GM23338 (cell line): Measurements from ENCODE around the gene ILKAP. TPM values are rescaled to one million over a fixed set of nuclear protein-coding genes. Genes with fewer than 3 reads are reported as not detected.

Source experiments
- ATAC-seq: fragments of 200-7000 bp; cut with Tn5 transposase; 3 replicates; pipeline ENCODE4 v1.9.1; 2020
- DNase-seq: peaks from one replicate; pipeline ENCODE4 v3.0.0-alpha.2; 2015; ENCODE audit warnings: low spot score
- H2AFZ ChIP-seq: fragments of 200-600 bp; sonication (generic); 2 replicates; pipeline ENCODE4 v1.8.0; 2016; ENCODE audit warnings: antibody characterized with exemption, mild to moderate bottlenecking, moderate library complexity
- H3F3A ChIP-seq: fragments of 200-600 bp; sonication (generic); replicated peaks from 2 replicates; pipeline ENCODE4 v1.8.0; 2017; ENCODE audit warnings: antibody characterized with exemption, mixed run types, low read depth
- H3K27ac ChIP-seq: fragments of 200-600 bp; sonication (generic); 2 replicates; pipeline ENCODE4 v1.6.1; 2016; ENCODE audit warnings: low read depth
- H3K27me3 ChIP-seq: fragments of 200-600 bp; sonication (generic); 2 replicates; pipeline ENCODE4 v1.8.0; 2016; ENCODE audit warnings: mild to moderate bottlenecking, mixed run types, moderate library complexity; ENCODE audit not compliant: insufficient read depth
- H3K36me3 ChIP-seq: fragments of 200-600 bp; sonication (generic); 2 replicates; pipeline ENCODE4 v1.8.0; 2016; ENCODE audit warnings: mild to moderate bottlenecking; ENCODE audit not compliant: insufficient read depth
- H3K4me1 ChIP-seq: fragments of 200-600 bp; sonication (generic); 2 replicates; pipeline ENCODE4 v1.8.0; 2016; ENCODE audit warnings: mild to moderate bottlenecking, moderate library complexity; ENCODE audit not compliant: insufficient read depth
- H3K4me2 ChIP-seq: fragments of 200-600 bp; sonication (generic); 2 replicates; pipeline ENCODE4 v1.7.1; 2017; ENCODE audit warnings: mixed run types
- H3K4me3 ChIP-seq: fragments of 200-600 bp; sonication (generic); 2 replicates; pipeline ENCODE4 v1.6.1; 2016; ENCODE audit warnings: mixed run types
- H3K79me2 ChIP-seq: fragments of 200-600 bp; sonication (generic); replicated peaks from 2 replicates; pipeline ENCODE4 v1.8.0; 2017; ENCODE audit warnings: mild to moderate bottlenecking; ENCODE audit not compliant: insufficient read depth
- H3K9me2 ChIP-seq: fragments of 200-600 bp; sonication (generic); 2 replicates; pipeline ENCODE4 v1.8.0; 2017; ENCODE audit not compliant: insufficient read depth
- H4K20me1 ChIP-seq: fragments of 200-600 bp; sonication (generic); replicated peaks from 2 replicates; pipeline ENCODE4 v1.8.0; 2017; ENCODE audit warnings: mild to moderate bottlenecking; ENCODE audit not compliant: insufficient read depth
- H3K27ac Mint-ChIP-seq: 2 replicates; pipeline ENCODE4 v1.8.0; 2020; ENCODE audit warnings: inconsistent platforms, mild to moderate bottlenecking, moderate library complexity, mixed read lengths
- H3K27me3 Mint-ChIP-seq: 3 replicates; pipeline ENCODE4 v1.8.0; 2022; ENCODE audit warnings: low read depth, mild to moderate bottlenecking, moderate library complexity, mixed read lengths, inconsistent platforms; ENCODE audit not compliant: insufficient read depth, poor library complexity
- H3K36me3 Mint-ChIP-seq: 3 replicates; pipeline ENCODE4 v1.8.0; 2021; ENCODE audit warnings: low read depth, mild to moderate bottlenecking, inconsistent platforms, moderate library complexity, mixed read lengths
- H3K4me1 Mint-ChIP-seq: 3 replicates; pipeline ENCODE4 v1.8.0; 2020; ENCODE audit warnings: mild to moderate bottlenecking, inconsistent platforms, mixed read lengths
- H3K4me3 Mint-ChIP-seq: 3 replicates; pipeline ENCODE4 v1.8.0; 2021; ENCODE audit warnings: moderate library complexity, mild to moderate bottlenecking, inconsistent platforms, mixed read lengths
- H3K9me3 Mint-ChIP-seq: 3 replicates; pipeline ENCODE4 v1.8.0; 2020; ENCODE audit warnings: moderate library complexity, mild to moderate bottlenecking, inconsistent platforms, mixed read lengths
- CREB1 ChIP-seq: fragments of 250-450 bp; sonication (Bioruptor Pico); IDR thresholded peaks from 2 replicates; pipeline ENCODE4 v1.5.0; 2020; ENCODE audit warnings: low read depth, mild to moderate bottlenecking, moderate library complexity
- CTCF ChIP-seq, 2 experiments: fragments of 200-600 bp in 1 of 2; sonication (generic) in 1 of 2; conservative IDR thresholded peaks; 2 replicates each; pipeline versions ENCODE4 v1.5.1 to v1.6.1; 2016 to 2017; ENCODE audit warnings: antibody characterized with exemption in 2 of 2, low read depth in 2 of 2, mild to moderate bottlenecking in 2 of 2, moderate library complexity in 1 of 2
- ETS1 ChIP-seq: IDR thresholded peaks from 2 replicates; pipeline ENCODE4 v1.6.1; 2016; ENCODE audit warnings: antibody characterized with exemption
- EZH2 ChIP-seq: fragments of 200-600 bp; sonication (generic); IDR thresholded peaks from one replicate; pipeline ENCODE4 v1.8.0; 2017; ENCODE audit warnings: antibody characterized with exemption, mild to moderate bottlenecking, low read depth; ENCODE audit not compliant: unreplicated experiment
- JUNB ChIP-seq: IDR thresholded peaks from one replicate; pipeline ENCODE4 v1.6.1; 2016; ENCODE audit warnings: antibody characterized with exemption; ENCODE audit not compliant: unreplicated experiment
- POLR2AphosphoS5 ChIP-seq: IDR thresholded peaks from 2 replicates; pipeline ENCODE4 v1.6.1; 2016; ENCODE audit warnings: antibody characterized with exemption, low read depth
- ZNF114 ChIP-seq: fragments of 250-450 bp; sonication (Bioruptor Pico); IDR thresholded peaks from 2 replicates; pipeline ENCODE4 v1.5.0; 2020; ENCODE audit warnings: mild to moderate bottlenecking, moderate library complexity
- ZNF331 ChIP-seq: fragments of 250-450 bp; sonication (Bioruptor Pico); IDR thresholded peaks from 2 replicates; pipeline ENCODE4 v1.5.0; 2020; ENCODE audit warnings: low read depth, mild to moderate bottlenecking, moderate library complexity
- polyA plus RNA-seq: library from polyadenylated mRNA; unstranded; fragments of >200 nt; fragmentation: Nextera tagmentation; extraction: Ambion mirVana; gene quantifications from 2 replicates; pipeline ENCODE4 v1.2.1, GENCODE V29; 2016
- total RNA-seq: library from RNA; depleted of rRNA; stranded (reverse); fragments of >200 nt; shearing (Covaris generic); gene quantifications from 2 replicates; pipeline ENCODE4 v1.2.3, GENCODE V29; 2014

ILKAP gene
- total and polyA plus RNA-seq, 2 experiments from 2014 or later: 17.0 to 35.9 TPM

DNA sequence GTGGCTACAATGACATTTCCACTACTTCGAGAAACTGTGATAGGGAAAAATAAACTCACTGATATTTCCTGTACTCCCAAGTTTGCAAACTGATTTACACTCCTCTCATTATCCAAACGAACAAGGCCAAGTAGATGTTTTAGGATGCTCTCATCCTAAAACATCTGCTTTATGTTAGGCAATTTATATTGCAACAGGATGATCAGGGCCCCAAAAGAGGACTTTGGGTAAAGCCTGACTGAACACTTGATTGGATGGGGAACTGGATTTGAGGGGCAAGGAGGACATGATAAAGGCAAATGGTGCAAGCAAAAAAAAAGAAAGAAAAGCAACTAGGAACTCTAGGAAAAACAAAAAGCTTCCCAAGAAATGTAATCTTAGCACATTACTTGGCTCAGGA lies 38.5 kb upstream of the ILKAP start:
- H3K27ac Mint-ChIP-seq: no peak overlapping the region
- peaks cover 13% of the 10 kb centered on the region for H3K36me3 Mint-ChIP-seq
- peaks cover 6% of the 10 kb centered on the region; the same call in 1 of the 2 replicates for H4K20me1 ChIP-seq
- peaks cover 35% of the 10 kb centered on the region for H3K27me3 Mint-ChIP-seq
- H3K27ac ChIP-seq: no peak overlapping the region
- H3F3A ChIP-seq: peaks cover 4% of the 10 kb centered on the region; the same call in 1 of the 2 replicates
- no peak overlapping the region for H2AFZ ChIP-seq
- peaks cover 40% of the 10 kb centered on the region for H3K27me3 ChIP-seq
- H3K4me1 Mint-ChIP-seq: peaks cover 20% of the 10 kb centered on the region
- peaks cover 7% of the 10 kb centered on the region; the same call in 1 of the 2 replicates for H3K4me1 ChIP-seq
- ATAC-seq (no peak), DNase-seq (no peak)
- no peak for TF ChIP-seq JUNB
- no peak for TF ChIP-seq ZNF114
- TF ChIP-seq EZH2: no peak
- no peak for TF ChIP-seq CREB1
- TF ChIP-seq ETS1: no peak
- no peaks in the 10 kb centered on the region; the same call in 1 of the 2 replicates for H3K9me2 ChIP-seq
- H3K4me3 ChIP-seq: peak overlapping the region; percentile 72
- H3K36me3 ChIP-seq: no peaks in the 10 kb centered on the region
- H3K4me2 ChIP-seq: peak overlapping the region; percentile 94
- H3K9me3 Mint-ChIP-seq: peaks cover 8% of the 10 kb centered on the region
- H3K4me3 Mint-ChIP-seq: peak overlapping the region; percentile 68
- H3K79me2 ChIP-seq: no peaks in the 10 kb centered on the region

DNA sequence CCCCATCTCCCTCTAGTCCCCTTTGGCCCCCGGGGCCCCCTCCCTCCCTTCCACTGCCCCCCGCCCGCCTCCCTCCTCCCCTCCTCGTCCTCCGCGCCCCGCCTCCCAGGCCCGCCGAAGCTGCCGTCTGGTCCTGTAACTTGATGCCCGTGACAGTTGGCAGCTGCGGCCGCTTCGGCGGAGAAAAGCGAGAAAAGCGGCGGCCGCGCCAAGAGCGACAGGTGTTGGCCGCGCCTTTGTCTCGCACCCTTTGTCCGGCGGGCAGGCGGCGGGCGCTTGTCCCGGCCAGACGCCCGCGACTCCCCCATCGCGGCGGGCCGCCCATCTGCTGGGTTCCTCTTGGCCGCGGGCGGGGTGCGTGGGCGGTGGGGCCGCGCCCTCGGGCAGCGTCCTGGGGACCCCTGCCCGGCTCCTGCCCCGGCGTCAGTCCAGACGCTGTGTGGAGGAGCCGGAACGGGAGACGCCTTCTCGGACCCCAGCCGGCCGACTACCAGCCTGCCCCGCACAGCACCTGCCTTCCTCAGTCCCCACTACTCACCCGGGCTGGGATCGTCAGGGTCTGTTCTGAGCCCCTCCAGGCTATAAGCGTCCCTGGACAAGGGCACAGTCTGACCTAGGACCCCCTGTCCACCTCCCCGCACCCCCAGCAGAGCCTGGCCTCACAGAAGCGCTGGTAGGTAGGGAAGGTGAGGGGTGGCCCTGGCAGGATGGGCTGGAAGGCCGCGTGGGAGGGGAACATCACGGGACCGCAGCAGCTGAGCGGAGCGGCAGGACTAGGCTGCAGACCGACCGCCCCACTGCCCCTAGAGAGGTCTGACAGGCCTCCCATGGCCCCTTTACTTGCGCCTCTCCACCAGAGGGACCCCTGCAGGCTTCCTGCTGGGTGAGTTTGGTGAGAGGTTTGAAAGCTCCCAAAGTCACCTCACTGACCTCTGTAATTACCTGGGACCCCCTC lies 37.5 kb upstream of the ILKAP start:
- peak overlapping the region; percentile 76 for H3K4me3 Mint-ChIP-seq
- Histone ChIP-seq H3F3A (peaks cover 4% of the 10 kb centered on the region; the same call in 1 of the 2 replicates), H3K4me3 (peak overlapping the region; percentile 72), H3K4me1 (peaks cover 7% of the 10 kb centered on the region; the same call in 1 of the 2 replicates), H2AFZ (peak overlapping the region; percentile 89; the same call in 1 of the 2 replicates), H4K20me1 (peaks cover 6% of the 10 kb centered on the region; the same call in 1 of the 2 replicates), H3K27ac (no peak overlapping the region), H3K79me2 (no peaks in the 10 kb centered on the region), H3K9me2 (no peaks in the 10 kb centered on the region; the same call in 1 of the 2 replicates), H3K4me2 (peak overlapping the region; percentile 94), H3K27me3 (peaks cover 50% of the 10 kb centered on the region), H3K36me3 (no peaks in the 10 kb centered on the region)
- H3K27ac Mint-ChIP-seq: no peak overlapping the region
- H3K4me1 Mint-ChIP-seq: peaks cover 20% of the 10 kb centered on the region
- TF ChIP-seq POLR2AphosphoS5: peak; percentile 43; the same call in 1 of the 2 replicates
- no peak for TF ChIP-seq ZNF331 (CRISPR knock-in tag)
- TF ChIP-seq CTCF (conservative IDR thresholded peaks at IDR 0.05; ENCODE audit: low read depth in 2 of 2): peak in 1 of 2 experiments; percentile 16; a peak in 1 of 4 replicates
- H3K9me3 Mint-ChIP-seq: peaks cover 8% of the 10 kb centered on the region
- peak; percentile 96 for DNase-seq
- peak; percentile 57 for ATAC-seq
- H3K36me3 Mint-ChIP-seq: peaks cover 13% of the 10 kb centered on the region
- H3K27me3 Mint-ChIP-seq: peaks cover 33% of the 10 kb centered on the region
